Measurements from ENCODE around the gene ATAD3C. TPM values are rescaled to one million over a fixed set of nuclear protein-coding genes. Genes with fewer than 3 reads are reported as not detected.
A peak's percentile ranks its signal among the peaks of the same experiment; 100 is the strongest.
"Not testable (repeated sequence)": the region's sequence is repeated elsewhere in the genome, so short reads cannot be mapped to it uniquely, and the experiment has no call there.

The ATAD3C gene
- total RNA-seq, 1 donor from 2014 or later = 2.8 TPM

DNA sequence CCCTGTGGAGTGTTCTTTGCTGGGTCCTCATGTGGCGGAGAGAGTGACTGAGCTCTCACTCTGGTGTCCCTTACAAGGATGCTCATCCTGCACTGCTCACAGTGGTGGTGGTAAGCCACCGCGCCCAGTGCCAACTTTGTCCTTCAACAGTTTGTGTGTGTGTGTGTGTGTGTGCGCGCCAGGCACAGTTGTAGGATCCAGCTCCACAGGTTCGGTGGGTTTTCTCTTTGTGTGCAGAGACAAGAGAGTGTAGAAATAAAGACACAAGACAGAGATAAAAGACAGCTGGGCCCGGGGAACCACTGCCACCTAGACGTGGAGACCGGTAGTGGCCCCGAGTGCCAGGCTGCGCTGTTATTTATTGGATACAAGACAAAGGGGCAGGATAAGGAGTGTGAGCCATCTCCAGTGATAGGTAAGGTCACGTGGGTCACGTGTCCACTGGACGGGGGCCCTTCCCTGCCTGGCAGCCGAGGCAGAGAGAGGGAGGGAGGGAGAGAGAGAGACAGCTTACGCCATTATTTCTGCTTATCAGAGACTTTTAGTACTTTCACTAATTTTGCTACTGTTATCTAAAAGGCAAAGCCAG, 55.4 kb downstream of the ATAD3C start:
- H3K27me3 ChIP-seq (ENCODE audit: low read depth); intact Hi-C loops (cut with micrococcal nuclease); H3K9me3 ChIP-seq (replicated peaks); H3K36me3 ChIP-seq: not testable (repeated sequence)
- Histone ChIP-seq H3K4me3 (peak overlapping the region; percentile 53), H3K4me1 (peaks cover 19% of the 10 kb centered on the region), H3K27ac (replicated peaks) (peak overlapping the region; percentile 85)
- TF ChIP-seq, protein P1, sequence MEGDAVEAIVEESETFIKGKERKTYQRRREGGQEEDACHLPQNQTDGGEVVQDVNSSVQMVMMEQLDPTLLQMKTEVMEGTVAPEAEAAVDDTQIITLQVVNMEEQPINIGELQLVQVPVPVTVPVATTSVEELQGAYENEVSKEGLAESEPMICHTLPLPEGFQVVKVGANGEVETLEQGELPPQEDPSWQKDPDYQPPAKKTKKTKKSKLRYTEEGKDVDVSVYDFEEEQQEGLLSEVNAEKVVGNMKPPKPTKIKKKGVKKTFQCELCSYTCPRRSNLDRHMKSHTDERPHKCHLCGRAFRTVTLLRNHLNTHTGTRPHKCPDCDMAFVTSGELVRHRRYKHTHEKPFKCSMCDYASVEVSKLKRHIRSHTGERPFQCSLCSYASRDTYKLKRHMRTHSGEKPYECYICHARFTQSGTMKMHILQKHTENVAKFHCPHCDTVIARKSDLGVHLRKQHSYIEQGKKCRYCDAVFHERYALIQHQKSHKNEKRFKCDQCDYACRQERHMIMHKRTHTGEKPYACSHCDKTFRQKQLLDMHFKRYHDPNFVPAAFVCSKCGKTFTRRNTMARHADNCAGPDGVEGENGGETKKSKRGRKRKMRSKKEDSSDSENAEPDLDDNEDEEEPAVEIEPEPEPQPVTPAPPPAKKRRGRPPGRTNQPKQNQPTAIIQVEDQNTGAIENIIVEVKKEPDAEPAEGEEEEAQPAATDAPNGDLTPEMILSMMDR (IDR thresholded peaks at IDR 0.05; ENCODE audit: borderline replicate concordance) = peak; percentile 73
- peak; percentile 68 for DNase-seq

DNA sequence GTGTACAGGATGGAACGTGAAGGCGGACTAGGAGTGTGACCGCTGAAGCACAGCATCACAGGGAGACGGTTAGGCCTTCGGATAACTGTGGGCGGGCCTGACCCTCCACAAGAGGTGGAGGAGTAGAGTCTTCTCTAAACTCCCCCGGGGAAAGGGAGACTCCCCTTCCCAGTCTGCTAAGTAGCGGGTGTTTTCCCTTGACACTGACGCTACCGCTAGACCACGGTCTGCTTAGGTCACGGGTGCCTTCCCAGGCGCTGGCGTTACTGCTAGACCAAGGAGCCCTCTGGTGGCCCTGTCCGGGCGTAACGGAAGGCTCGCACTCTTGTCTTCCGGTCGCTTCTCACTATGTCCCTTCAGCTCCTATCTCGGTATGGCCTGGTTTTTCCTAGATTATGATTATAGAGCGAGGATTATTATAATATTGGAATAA, 55.9 kb downstream of the ATAD3C start:
- H3K36me3 ChIP-seq; intact Hi-C loops (cut with micrococcal nuclease); H3K27me3 ChIP-seq (ENCODE audit: low read depth); H3K9me3 ChIP-seq (replicated peaks): not testable (repeated sequence)
- Histone ChIP-seq H3K27ac (replicated peaks) (peak overlapping the region; percentile 85), H3K4me1 (peaks cover 20% of the 10 kb centered on the region), H3K4me3 (peak overlapping the region; percentile 53)
- TF ChIP-seq, protein P1 (IDR thresholded peaks at IDR 0.05; ENCODE audit: borderline replicate concordance) = peak; percentile 52
- peak; percentile 58 for DNase-seq

DNA sequence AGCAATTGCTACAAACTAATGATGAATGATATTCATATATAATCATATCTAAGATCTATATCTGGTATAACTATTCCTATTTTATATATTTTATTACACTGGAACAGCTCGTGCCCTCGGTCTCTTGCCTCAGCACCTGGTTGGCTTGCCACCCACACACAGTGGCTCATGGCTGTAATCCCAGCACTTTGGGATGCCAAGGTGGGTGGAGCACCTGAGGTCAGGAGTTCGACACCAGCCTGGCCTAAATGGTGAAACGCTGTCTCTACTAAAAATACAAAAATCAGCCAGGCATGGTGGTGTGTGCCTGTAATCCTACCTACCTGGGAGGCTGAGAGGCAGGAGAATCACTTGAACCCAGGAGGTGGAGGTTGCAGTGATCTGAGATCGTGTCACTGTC, 56.3 kb downstream of the ATAD3C start:
- H3K27me3 ChIP-seq (ENCODE audit: low read depth); H3K9me3 ChIP-seq (replicated peaks); intact Hi-C loops (cut with micrococcal nuclease); H3K36me3 ChIP-seq; DNase-seq: not testable (repeated sequence)
- peak overlapping the region; percentile 85 for H3K27ac ChIP-seq (replicated peaks)
- H3K4me1 ChIP-seq = peaks cover 24% of the 10 kb centered on the region
- peak overlapping the region; percentile 53 for H3K4me3 ChIP-seq

DNA sequence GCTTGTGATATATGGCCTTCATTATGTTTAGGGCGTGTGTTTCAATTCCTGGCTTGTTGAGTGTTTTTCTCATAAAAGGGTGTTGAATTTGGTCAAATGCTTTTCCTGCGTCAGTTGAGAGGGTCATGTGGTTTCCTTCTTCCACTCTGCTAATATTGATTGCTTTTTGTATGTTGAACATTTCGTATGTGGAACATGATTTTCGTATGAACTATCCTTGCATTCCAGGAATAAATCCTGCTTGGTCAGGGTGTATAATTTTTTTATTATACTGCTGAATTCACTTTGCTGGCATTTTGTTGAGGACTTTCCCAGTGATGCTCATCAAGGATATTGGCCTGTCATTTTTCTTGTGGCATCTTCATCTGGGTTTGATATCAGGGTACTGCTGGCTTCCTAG, 57.8 kb downstream of the ATAD3C start:
- intact Hi-C loops (cut with micrococcal nuclease) = no loop called here
- no peak overlapping the region for H3K27ac ChIP-seq (replicated peaks)
- no peak for DNase-seq
- H3K27me3 ChIP-seq (ENCODE audit: low read depth) = no peaks in the 10 kb centered on the region
- H3K36me3 ChIP-seq = no peaks in the 10 kb centered on the region
- TF ChIP-seq, protein P1 (IDR thresholded peaks at IDR 0.05; ENCODE audit: borderline replicate concordance) = no peak
- peaks cover 34% of the 10 kb centered on the region for H3K4me1 ChIP-seq
- no peak overlapping the region for H3K4me3 ChIP-seq
- H3K9me3 ChIP-seq (replicated peaks) = no peaks in the 10 kb centered on the region

DNA sequence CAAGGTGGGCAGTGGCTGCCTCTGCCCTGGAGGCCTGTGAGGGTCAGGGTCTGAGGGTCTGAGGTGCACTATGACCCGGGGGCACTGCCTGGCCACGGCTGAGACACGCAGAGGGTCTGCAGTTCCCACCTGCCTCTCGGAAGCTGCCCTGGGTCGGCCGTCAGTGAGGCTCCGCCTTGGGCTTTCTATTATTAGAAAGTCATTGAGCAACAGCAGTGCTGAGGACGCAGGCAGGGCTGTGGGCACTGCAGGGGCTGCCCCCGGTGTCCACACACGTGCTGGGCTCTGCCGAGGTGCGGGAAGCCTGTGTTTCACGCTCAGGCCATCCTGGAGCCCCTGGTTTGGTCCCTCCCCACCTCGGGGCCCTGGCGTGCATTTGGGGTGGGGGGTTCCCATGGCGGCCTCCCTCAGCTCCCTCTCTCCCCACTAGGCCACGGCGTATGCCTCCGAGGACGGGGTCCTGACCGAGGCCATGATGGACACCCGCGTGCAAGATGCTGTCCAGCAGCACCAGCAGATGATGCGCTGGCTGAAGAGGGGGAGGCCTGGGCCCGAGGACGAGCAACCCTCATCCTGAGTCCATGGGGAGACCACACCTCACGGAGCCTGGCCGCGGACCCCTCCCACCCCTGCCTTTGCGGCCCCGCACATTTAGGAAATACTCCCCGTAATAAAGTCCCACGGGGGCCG, 59.4 kb downstream of the ATAD3C start:
- H3K9me3 ChIP-seq (replicated peaks); H3K36me3 ChIP-seq; intact Hi-C loops (cut with micrococcal nuclease); H3K27me3 ChIP-seq (ENCODE audit: low read depth): not testable (repeated sequence)
- Histone ChIP-seq H3K4me1 (peaks cover 39% of the 10 kb centered on the region), H3K4me3 (peak overlapping the region; percentile 25), H3K27ac (replicated peaks) (peak overlapping the region; percentile 67)
- DNase-seq = peak; percentile 27

DNA sequence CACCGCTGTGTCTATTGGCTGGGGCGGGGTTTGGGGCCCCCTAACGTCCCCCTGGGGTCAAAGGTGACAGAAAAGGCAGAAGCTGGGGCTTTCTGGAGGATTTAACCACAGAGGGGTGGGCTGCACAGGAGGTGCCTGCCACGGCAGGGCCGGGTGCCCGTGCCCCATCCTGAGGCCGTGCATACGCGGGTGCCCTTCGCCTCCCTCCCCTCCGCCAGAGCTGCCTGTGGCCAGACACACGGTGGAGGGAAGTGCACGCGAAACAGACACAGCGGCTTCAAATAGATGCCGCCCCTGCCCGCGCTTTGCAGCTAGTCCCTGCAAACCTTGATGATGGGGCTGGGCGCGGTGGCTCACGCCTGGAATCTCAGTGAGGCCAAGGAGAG, 60.0 kb downstream of the ATAD3C start:
- H3K27me3 ChIP-seq (ENCODE audit: low read depth); intact Hi-C loops (cut with micrococcal nuclease); H3K9me3 ChIP-seq (replicated peaks); DNase-seq; H3K4me3 ChIP-seq; H3K36me3 ChIP-seq: not testable (repeated sequence)
- H3K27ac ChIP-seq (replicated peaks) = peak overlapping the region; percentile 67
- H3K4me1 ChIP-seq = peaks cover 39% of the 10 kb centered on the region

DNA sequence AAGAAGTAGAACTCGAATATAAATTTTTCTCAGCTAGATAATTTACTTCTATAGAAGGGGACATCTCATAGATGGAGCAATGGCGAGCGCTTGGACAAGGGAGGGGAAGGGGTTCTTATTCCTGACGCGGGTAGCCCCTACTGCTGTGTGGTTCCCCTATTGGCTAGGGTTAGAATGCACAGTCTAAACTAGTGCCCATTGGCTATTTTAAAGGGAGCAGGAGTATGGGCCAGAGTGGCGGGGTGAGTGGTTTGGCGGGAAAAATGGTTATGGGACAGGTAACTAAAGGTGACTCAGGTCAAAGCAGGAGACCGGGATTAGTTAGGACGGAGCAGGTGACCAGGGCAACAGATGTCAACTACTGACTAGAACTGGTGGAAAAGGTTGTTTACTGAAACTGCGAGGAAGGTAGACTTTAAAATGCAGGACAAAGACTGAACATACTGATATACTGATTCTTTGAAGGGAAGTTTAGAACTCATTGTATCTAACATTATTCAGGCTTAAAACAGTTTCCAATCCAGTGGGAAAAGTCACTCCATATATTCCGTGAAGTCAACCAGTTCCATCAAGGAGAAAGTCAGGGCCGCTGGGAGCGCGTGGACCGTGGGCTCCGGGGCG, 61.5 kb downstream of the ATAD3C start:
- no peaks in the 10 kb centered on the region for H3K36me3 ChIP-seq
- H3K4me1 ChIP-seq = peaks cover 29% of the 10 kb centered on the region
- H3K9me3 ChIP-seq (replicated peaks) = no peaks in the 10 kb centered on the region
- intact Hi-C loops (cut with micrococcal nuclease) = no loop called here
- H3K27ac ChIP-seq (replicated peaks) = peak overlapping the region; percentile 95
- H3K27me3 ChIP-seq (ENCODE audit: low read depth) = no peaks in the 10 kb centered on the region
- no peak for DNase-seq
- peak overlapping the region; percentile 86 for H3K4me3 ChIP-seq
- TF ChIP-seq, protein P1 (IDR thresholded peaks at IDR 0.05; ENCODE audit: borderline replicate concordance) = no peak
